ENCODE measurements around the gene PYCR2.

PYCR2 gene

DNA sequence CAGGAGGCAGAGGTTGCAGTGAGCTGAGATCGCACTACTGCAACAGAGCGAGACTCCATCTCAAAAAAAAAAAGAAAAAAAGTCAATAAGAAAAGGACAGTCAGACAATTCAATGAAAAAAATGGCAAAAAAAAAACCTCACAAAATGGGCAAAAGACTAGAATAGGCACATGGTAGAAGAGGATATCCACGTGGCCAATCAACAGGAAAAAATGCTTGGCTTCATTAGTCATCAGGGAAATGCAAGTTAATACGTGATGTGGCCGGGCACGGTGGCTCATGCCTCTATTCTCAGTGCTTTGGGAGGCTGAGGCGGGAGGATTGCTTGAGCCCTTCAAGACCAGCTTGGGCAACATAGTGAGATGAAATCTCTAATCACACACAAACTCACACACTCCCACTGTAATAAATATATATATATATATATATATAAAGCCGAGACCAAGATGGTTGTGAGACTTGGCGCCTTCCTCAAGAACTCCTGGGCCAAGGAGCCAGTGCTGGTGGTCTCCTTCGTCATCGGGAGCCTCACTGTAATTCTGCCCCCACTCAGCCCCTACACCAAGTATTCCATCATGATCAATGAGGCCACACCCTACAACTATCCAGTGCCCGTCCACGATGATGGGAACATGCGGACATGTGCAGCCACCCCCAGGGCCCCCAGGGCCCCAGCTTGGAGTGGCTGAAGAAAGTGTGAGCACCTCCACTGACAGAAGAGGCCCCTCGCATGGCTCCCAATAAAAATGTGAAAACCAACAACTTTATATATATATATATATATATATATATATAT, 39.9 kb upstream of the PYCR2 start:
- H3K4me3 ChIP-seq (ENCODE audit: low read depth, low read length) = no peak overlapping the region
- H3K4me1 ChIP-seq = no peaks in the 10 kb centered on the region
- DNase-seq = no peak
- H3K36me3 ChIP-seq = no peaks in the 10 kb centered on the region
- H3K27me3 ChIP-seq = no peaks in the 10 kb centered on the region
- TF ChIP-seq, protein P1, sequence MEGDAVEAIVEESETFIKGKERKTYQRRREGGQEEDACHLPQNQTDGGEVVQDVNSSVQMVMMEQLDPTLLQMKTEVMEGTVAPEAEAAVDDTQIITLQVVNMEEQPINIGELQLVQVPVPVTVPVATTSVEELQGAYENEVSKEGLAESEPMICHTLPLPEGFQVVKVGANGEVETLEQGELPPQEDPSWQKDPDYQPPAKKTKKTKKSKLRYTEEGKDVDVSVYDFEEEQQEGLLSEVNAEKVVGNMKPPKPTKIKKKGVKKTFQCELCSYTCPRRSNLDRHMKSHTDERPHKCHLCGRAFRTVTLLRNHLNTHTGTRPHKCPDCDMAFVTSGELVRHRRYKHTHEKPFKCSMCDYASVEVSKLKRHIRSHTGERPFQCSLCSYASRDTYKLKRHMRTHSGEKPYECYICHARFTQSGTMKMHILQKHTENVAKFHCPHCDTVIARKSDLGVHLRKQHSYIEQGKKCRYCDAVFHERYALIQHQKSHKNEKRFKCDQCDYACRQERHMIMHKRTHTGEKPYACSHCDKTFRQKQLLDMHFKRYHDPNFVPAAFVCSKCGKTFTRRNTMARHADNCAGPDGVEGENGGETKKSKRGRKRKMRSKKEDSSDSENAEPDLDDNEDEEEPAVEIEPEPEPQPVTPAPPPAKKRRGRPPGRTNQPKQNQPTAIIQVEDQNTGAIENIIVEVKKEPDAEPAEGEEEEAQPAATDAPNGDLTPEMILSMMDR (IDR thresholded peaks at IDR 0.05; ENCODE audit: low read depth, low read length) = no peak
- no peaks in the 10 kb centered on the region for H3K9me3 ChIP-seq

DNA sequence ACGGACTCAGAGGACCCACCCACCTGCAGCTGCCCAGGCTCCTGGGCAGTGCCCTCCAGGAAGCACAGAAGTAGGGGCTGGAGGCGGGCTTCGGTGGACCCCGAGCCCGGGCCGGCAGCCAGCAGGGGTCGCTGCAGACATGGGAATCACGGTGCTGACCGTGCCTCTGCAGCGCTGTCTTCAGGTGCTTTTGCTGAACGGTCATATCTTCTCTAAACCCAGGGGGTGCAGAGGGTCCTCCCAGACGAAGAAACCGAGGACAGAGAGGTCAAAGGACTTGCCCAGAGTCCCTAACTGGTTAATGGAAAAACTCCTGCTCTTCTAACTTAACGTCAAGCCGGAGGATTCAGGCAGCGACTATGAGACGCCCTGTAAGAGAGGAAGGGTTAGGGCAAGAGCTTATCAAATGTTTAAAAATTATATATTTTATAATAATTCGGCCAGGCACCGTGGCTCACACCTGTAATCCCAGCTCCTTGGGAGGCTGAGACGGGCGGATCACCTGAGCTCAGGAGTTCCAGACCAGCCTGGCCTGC, 38.5 kb upstream of the PYCR2 start:
- no peaks in the 10 kb centered on the region for H3K27me3 ChIP-seq
- TF ChIP-seq, protein P1 (IDR thresholded peaks at IDR 0.05; ENCODE audit: low read depth, low read length) = peak; percentile 85
- no peaks in the 10 kb centered on the region for H3K36me3 ChIP-seq
- H3K4me1 ChIP-seq = no peaks in the 10 kb centered on the region
- no peak overlapping the region for H3K4me3 ChIP-seq (ENCODE audit: low read depth, low read length)
- DNase-seq = peak; percentile 74
- no peaks in the 10 kb centered on the region for H3K9me3 ChIP-seq

DNA sequence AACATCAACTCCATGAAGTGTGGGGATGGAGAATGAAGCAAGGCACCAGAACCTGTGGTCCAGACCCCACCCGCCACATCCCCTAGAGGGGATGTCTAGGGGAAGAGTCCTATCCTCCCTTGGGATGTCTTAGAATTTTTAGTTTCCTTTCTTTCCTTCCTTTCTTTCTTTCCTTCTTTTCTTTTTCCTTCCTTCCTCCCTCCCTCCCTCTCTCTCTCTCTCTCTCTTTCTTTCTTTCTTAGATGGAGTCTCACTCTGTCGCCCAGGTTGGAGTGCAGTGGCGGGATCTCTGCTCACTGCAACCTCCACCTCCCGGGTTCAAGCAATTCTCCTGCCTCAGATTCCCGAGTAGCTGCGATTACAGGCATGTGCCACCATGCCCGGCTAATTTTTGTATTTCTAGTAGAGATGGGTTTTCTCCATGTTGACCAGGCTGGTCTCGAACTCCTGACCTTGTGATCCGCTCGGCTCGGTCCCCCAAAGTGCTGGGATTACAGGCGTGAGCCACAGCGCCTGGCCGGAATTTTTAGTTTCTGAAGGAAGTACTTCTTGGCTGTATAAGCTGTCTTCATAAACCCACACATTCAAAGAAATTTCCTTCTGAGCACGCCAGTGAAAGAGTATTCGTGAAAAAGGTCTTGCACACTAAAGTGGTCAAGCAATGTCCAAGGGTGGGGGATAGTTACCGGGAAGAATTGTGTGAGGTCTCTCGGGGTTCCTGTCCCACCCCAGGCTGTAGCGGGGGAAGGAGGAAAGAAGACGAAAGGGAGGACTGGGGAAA, 37.8 kb upstream of the PYCR2 start:
- TF ChIP-seq, protein P1 (IDR thresholded peaks at IDR 0.05; ENCODE audit: low read depth, low read length) = no peak
- Histone ChIP-seq H3K9me3 (no peaks in the 10 kb centered on the region), H3K4me3 (ENCODE audit: low read depth, low read length) (no peak overlapping the region), H3K27me3 (no peaks in the 10 kb centered on the region), H3K36me3 (no peaks in the 10 kb centered on the region), H3K4me1 (no peaks in the 10 kb centered on the region)
- no peak for DNase-seq

DNA sequence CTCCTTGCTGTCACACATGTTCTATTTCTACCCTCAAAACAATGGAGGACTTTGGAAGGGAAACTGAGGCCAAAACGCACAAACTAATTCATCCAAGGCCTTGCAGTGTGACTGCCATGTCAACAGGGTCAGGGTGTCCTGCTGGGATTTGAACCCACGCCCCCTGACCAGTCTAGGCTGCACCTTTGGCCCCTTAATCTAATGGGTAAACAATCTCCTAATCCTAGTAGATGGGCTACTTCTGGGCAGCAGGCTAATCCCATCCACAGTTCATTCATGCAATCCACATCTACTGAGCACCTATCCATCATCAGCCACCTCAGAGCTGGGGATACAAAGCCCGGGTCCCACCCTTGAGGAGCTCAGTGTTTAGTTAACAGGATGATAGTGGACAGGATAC, 34.0 kb upstream of the PYCR2 start:
- H3K27me3 ChIP-seq = no peaks in the 10 kb centered on the region
- H3K36me3 ChIP-seq = no peaks in the 10 kb centered on the region
- H3K4me1 ChIP-seq = no peaks in the 10 kb centered on the region
- H3K9me3 ChIP-seq = no peaks in the 10 kb centered on the region
- TF ChIP-seq, protein P1 (IDR thresholded peaks at IDR 0.05; ENCODE audit: low read depth, low read length) = no peak
- H3K4me3 ChIP-seq (ENCODE audit: low read depth, low read length) = no peak overlapping the region
- DNase-seq = no peak

DNA sequence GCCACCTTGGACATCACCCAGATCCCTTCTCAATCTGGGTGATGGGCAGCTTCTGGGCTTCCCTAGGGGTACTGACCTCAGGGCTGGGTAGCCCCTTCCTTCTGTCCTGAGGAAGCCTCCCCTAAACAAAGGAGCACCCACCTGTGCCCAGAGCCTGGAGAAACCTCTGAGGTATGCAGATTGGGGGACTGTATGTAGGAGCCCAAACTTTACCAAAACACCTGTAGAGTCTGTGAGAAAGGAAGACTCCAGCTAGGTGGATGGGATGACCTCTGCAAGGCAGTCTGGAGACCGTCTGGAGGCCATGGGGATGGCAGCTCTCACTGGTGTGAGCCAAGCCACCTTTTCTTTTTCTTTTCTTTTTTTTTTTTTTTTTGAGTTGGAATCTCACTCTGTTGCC, 30.7 kb upstream of the PYCR2 start:
- Histone ChIP-seq H3K4me3 (ENCODE audit: low read depth, low read length) (no peak overlapping the region), H3K9me3 (no peaks in the 10 kb centered on the region), H3K36me3 (no peaks in the 10 kb centered on the region), H3K4me1 (no peaks in the 10 kb centered on the region), H3K27me3 (no peaks in the 10 kb centered on the region)
- TF ChIP-seq, protein P1 (IDR thresholded peaks at IDR 0.05; ENCODE audit: low read depth, low read length) = no peak
- no peak for DNase-seq
